ENCODE results near the gene PYCARD. TPM values are rescaled to one million over a fixed set of nuclear protein-coding genes. Genes with fewer than 3 reads are reported as not detected.

The PYCARD gene
- polyA plus RNA-seq, 1 donor from 2014 or later, result not detected

GRCh38 chr16:31213342-31213741 is 10.8 kb upstream of the PYCARD start:
- Histone ChIP-seq H3K4me3 (ENCODE audit: low read length) (no peak overlapping the region), H3K9ac (ENCODE audit: low read length) (no peak overlapping the region), H3F3A (ENCODE audit: insufficient read depth, low read length, poor library complexity, severe bottlenecking) (no peaks in the 10 kb centered on the region), H3K9me2 (ENCODE audit: insufficient read depth, low read length) (no peaks in the 10 kb centered on the region), H2AFZ (ENCODE audit: low read depth, low read length) (no peak overlapping the region), H3K36me3 (ENCODE audit: insufficient read depth, low read length) (no peaks in the 10 kb centered on the region), H3K27me3 (ENCODE audit: insufficient read depth, low read depth, low read length) (peaks cover 53% of the 10 kb centered on the region), H3K9me3 (ENCODE audit: low read length) (no peaks in the 10 kb centered on the region), H3K27ac (ENCODE audit: low read length) (no peak overlapping the region), H4K20me1 (ENCODE audit: insufficient read depth) (no peaks in the 10 kb centered on the region), H3K79me2 (replicated peaks; ENCODE audit: insufficient read depth, low read length) (no peaks in the 10 kb centered on the region), H3K4me2 (ENCODE audit: low read length) (no peak overlapping the region)
- TF ChIP-seq TAF1 (IDR thresholded peaks at IDR 0.05; ENCODE audit: low read depth) (no peak), CTCF (IDR thresholded peaks at IDR 0.05; ENCODE audit: poor library complexity, severe bottlenecking) (no peak), MXI1 (conservative IDR thresholded peaks at IDR 0.05; ENCODE audit: poor library complexity, severe bottlenecking) (no peak), EP300 (conservative IDR thresholded peaks at IDR 0.05; ENCODE audit: poor library complexity, severe bottlenecking) (no peak), RAD21 (conservative IDR thresholded peaks at IDR 0.05) (no peak), POLR2AphosphoS5 (IDR thresholded peaks at IDR 0.05) (no peak)

- H3K27me3 ChIP-seq (ENCODE audit: insufficient read depth, low read depth, low read length), result peaks cover 19% of the 10 kb centered on the region
- TF ChIP-seq TAF1 (IDR thresholded peaks at IDR 0.05; ENCODE audit: low read depth) (no peak), POLR2AphosphoS5 (IDR thresholded peaks at IDR 0.05) (no peak), MXI1 (conservative IDR thresholded peaks at IDR 0.05; ENCODE audit: poor library complexity, severe bottlenecking) (no peak), REST (IDR thresholded peaks at IDR 0.05; ENCODE audit: borderline replicate concordance) (no peak), EZH2 (IDR thresholded peaks at IDR 0.05; ENCODE audit: borderline replicate concordance, insufficient read depth, low read length, poor library complexity, severe bottlenecking) (no peak), SMC3 (conservative IDR thresholded peaks at IDR 0.05; ENCODE audit: poor library complexity) (no peak), EP300 (conservative IDR thresholded peaks at IDR 0.05; ENCODE audit: poor library complexity, severe bottlenecking) (no peak), CTCF (IDR thresholded peaks at IDR 0.05; ENCODE audit: poor library complexity, severe bottlenecking) (no peak), RAD21 (conservative IDR thresholded peaks at IDR 0.05) (no peak)
Measured at GRCh38 chr16:31206776-31207175, 4.2 kb upstream of the PYCARD start.

More at GRCh38 chr16:31206776-31207175, 4.2 kb upstream of the PYCARD start:
- Histone ChIP-seq H3K4me2 (ENCODE audit: low read length) (no peak overlapping the region), H3K36me3 (ENCODE audit: insufficient read depth, low read length) (no peaks in the 10 kb centered on the region), H2AFZ (ENCODE audit: low read depth, low read length) (no peak overlapping the region), H3K9ac (ENCODE audit: low read length) (no peak overlapping the region), H3K79me2 (replicated peaks; ENCODE audit: insufficient read depth, low read length) (no peaks in the 10 kb centered on the region), H4K20me1 (ENCODE audit: insufficient read depth) (no peaks in the 10 kb centered on the region), H3K4me3 (ENCODE audit: low read length) (no peak overlapping the region), H3K27ac (ENCODE audit: low read length) (no peak overlapping the region), H3K9me2 (ENCODE audit: insufficient read depth, low read length) (no peaks in the 10 kb centered on the region), H3F3A (ENCODE audit: insufficient read depth, low read length, poor library complexity, severe bottlenecking) (no peaks in the 10 kb centered on the region), H3K9me3 (ENCODE audit: low read length) (no peaks in the 10 kb centered on the region)

Measured in neural cell (in vitro differentiated cells).